NCI-H748 (cell line): ENCODE measurements around the gene MAP3K14.
A peak's percentile ranks its signal among the peaks of the same experiment; 100 is the strongest.

Source experiments
- DNase-seq: peaks from one replicate; lab custom pipeline; 2025; ENCODE audit not compliant: unreplicated experiment; lab: John Stamatoyannopoulos, UW

MAP3K14 gene

DNA sequence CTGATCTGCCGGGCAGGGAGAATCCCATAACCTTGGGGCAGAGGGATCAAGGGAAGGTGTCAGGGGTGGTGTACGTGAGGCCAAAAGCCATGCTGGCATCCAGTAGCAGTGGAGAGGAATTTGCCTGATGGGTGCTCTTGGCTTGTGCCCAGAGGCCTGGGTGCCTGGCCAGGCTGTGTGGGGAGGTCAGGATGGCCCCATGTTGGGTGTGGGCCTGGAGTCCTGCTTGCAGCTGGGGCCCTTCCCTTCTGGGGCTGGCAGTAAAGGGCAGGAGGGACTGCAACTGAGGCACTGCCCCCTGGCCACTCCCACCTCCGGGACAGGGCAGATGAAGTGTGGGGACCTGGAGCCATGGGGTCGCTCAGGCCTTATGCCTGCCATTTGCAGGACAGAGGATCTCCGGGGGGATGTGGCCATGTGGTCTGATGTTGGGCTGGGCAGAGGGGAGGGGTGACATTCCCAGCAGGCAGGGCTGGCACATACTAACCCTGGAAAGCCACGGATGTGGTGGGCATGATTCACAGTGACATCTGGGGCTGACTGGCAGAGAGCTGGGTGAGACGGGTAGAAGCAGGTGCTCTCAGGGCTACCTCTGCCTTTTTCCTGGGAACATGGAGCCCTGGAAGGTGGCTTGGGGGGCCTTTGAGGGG, 91.6 kb downstream of the MAP3K14 start:
- no peak for DNase-seq

DNA sequence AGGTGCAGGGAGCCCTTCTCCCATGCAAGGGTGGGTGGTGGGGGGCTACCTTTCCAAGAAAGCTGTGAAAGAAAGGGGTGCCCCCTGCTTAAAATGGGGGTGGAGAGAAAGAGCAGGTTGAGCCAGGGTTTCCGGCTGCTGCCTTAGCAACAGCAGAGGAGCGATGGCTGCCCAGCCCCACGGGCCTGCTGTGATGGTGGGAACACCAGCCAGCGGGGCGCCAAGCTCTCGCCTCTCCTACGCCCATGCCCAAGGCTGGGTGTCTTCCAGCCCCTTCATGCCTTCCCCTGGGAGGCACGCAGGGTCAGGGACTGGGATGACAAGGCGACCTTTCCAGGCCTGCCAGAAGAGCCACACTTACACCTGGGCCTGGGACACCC, 92.2 kb downstream of the MAP3K14 start:
- DNase-seq, result no peak

DNA sequence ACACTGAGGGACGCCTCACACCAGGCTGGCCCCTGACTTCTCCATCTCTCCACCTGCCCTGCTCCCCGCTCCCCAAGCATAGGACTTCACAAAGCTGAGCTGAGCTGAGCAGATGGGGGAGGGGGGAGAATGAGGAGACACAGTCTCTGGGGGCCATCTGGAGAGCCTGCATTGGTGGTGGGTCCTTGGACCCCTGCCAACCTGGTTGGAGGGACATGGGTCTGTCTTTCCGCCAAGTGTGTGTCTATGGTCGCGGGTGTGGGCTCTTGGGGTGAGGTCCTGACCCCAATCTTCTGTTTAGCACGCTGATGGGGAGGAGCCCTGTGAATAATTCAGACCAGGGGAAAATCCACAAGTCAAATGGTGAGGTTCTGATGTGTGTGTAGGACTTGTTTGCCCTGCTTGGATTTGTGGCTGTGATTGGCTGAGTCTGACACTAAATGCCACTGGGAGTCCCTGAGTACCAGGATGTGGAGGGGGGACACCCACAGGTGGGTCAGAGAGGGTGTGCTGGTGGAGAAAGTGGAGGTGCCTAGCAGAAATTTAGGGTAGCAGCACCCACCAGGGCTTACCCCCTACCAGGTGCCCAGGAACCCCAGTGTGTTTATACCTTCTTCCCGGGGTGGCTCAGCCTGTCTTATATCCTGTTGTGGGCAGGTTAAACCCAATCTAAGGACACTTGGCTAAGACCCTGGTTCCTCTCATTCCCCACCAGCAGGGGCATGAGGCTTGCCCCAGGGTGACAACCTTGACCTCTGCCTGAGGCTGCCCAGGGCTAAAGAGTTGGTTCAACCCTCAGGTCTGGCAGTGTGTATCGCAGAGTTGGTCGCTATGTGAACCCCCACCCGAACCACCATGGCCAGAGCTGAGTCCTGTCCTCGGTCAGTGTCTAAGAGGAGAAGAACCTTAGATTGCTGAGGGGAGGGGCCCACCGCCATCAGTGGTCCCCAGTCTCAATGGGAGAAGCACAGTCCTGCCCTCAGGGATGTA, 93.0 kb downstream of the MAP3K14 start:
- DNase-seq, result no peak

DNA sequence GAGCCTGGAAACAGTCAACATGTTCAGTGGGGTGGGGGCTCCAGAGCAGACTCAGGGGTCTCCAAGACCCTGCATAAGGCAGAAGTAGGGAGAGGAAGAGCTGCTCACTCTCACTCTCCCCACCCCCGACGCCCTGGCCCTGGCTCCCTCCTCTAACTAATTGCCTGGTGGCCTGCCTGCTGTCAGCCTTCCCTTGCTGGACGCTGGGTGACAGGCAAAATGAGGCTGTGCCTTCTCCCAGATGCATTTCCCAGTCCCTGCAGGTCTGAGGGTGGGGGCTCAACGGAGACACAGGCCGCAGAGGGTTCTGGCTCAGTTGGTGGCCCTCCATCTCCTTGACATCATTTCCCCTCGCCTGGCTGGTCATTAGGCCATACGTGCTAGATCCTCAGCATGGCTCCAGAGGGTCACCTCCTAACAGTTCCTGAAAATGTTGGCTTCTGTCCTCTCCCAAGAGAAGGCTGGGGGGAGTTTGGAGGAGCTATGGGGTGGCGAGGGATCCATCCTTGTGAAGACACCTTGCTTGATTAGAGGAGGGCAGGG, 93.8 kb downstream of the MAP3K14 start:
- no peak for DNase-seq

DNA sequence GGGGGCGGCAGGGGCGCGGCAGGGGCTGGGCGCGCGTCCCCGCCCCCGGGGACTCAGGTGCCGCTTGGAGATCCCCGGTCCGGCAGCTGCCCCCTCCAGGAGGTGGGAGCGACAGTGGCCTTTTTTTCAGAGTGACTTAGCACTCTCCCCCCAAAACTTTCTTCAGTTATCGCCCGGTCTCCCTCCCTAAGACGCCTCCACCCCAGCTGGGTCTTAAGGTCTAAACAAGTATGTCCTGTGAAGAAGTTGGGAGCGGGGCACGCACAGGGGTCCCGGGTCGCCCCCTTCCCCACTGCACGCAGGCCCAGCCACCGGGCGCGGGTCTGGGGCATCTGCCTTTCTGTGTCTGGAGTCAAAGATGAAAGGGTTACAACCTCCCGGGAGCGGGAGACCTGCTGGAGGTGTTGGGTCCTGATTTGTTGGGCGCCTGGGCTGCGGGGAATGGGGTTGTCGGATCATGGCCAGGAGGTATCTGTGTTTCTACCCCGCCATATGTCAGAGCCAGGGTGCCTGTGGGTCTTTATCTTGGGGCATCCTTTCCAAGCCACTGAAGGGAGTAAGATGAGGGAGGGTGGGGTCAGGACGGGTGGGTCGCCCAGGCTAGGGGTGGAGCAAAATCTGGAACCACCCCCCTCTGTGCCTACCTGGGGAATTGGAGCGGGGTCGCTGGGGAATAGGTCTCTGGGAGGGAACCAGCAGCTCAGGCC, 94.4 kb downstream of the MAP3K14 start:
- DNase-seq, result no peak

DNA sequence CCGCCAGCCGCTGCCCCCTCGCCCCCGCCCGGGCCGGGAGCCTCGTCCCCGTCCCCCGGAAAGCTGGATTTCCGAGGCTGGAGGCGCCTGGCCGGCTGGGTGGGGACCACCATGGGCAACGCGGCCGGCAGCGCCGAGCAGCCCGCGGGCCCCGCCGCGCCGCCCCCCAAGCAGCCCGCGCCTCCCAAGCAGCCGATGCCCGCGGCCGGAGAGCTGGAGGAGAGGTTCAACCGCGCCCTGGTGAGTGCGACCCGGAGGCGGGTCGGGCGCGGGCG, 94.9 kb downstream of the MAP3K14 start:
- peak; percentile 37 for DNase-seq

DNA sequence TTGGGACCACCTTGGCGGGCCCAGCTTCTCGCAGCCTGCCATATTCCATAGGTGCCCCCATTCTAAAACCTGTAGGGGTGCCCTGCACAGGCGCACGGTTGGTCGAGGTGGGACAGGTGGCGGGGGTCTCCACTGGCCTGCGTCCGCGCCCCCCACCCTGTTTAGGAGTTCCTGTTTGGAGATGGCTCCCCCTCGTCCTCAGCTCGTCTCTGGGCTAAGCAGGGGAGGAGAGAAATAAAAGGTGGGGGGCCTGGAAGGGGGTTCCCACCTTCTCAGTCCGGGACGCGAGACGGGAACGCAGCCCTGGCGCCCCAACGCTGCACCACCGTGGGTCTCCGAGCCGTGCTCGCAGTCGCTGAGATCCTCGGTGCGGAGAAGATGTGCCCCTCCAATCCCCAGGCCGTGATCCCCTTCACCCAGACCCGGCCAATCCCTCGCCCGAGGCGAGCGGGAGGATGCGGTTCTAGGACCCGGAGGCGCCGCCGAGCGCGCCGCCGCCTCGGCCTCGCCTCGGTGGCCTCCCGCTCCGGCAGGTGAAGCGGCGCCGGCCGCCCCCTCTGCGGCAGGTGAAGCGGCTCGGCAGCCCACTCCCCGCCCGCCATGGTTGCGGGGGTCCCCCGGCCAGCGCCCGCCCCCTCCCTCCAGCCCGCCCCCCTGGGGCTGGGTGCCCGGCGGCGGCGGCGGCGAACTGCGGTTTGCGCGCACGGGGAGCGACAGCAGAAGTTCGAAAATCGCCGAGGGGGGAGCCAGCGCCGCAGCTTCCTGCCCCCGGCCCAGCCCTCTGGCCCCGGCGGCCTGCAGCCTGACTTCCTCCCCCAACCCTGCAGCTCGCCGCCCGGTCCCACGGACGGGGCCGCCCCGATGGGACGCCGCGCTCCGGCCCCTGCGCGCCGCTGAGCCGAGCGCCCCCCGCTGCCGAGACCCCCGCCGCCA, 95.5 kb downstream of the MAP3K14 start, which contains the start of gene FMNL1:
Gene FMNL1 (plus strand): TSS at position 805 of the 933 bp plus-strand sequence. CDS start 240 bp downstream, outside the sequence.
- peak; percentile 59 for DNase-seq

DNA sequence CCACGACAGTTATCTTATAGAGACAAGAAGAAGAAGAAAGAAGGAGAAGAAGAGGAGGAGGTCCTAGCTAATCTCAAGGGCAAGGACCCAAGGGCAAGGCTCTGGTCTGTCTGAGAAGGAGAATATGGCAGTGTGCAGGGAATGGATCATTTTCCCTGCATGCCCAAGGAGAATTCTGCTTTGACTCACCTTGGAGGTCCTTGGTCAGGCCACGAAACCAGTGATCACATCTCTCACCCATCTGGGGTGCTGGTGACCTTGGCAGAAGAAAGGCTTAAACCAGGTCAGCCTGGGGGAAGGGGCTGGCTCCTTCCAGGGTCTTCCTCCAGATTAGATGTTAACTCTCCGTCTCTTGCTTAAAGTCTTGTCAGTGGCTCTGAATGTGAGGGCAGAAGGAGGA, 96.7 kb downstream of the MAP3K14 start:
- no peak for DNase-seq

DNA sequence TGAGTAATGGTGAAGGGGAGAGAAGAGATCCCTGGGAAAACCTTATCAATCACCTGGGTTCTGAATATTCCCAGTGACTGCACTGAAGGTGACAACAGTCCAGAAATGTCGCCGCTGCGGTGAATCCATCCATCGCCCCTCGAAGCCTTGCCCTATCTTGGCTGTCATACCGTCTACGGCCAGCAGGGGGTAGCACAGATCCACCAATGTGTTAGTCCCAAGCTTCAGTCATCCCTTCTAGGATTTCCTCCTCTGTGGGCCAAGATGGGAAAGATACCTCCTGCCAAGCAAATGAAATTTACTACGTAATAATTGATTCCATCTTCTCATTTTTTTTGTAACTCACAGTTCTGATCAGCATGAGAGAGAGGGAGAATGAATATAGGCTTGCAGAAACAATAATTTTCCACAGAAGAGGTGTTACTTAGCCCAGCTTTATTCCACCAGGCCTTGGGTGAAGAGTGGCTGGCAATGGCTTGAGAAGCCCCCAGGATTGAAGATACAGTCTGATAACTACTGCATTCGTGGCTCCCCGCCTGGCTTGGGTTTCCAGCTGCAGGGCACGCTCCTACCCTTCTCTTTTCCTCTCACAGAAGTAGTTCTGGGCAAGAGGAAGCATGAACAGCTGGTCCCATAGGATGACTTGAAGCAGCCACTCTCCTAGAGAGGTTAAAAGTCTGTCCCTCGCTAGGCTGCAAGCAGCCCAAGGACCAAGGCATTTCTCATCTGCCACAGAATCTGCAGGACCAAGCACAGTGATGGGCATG, 97.7 kb downstream of the MAP3K14 start:
- peak; percentile 76 for DNase-seq
